Hepatocyte (in vitro differentiated cells): ENCODE results near the gene SLC44A1.

ENCODE experiments used
- EZH2 ChIP-seq: fragments of 200-600 bp; sonication (generic); IDR thresholded peaks from 2 replicates; pipeline ENCODE4 v1.6.1; 2016; ENCODE audit warnings: antibody characterized with exemption, mild to moderate bottlenecking, borderline replicate concordance
- TF ChIP-seq, protein P1 (sequence below): fragments of 200-600 bp; sonication (generic); IDR thresholded peaks from 2 replicates; pipeline ENCODE4 v1.5.1; 2016; ENCODE audit warnings: antibody characterized with exemption, mild to moderate bottlenecking; ENCODE audit not compliant: poor library complexity

DNA sequence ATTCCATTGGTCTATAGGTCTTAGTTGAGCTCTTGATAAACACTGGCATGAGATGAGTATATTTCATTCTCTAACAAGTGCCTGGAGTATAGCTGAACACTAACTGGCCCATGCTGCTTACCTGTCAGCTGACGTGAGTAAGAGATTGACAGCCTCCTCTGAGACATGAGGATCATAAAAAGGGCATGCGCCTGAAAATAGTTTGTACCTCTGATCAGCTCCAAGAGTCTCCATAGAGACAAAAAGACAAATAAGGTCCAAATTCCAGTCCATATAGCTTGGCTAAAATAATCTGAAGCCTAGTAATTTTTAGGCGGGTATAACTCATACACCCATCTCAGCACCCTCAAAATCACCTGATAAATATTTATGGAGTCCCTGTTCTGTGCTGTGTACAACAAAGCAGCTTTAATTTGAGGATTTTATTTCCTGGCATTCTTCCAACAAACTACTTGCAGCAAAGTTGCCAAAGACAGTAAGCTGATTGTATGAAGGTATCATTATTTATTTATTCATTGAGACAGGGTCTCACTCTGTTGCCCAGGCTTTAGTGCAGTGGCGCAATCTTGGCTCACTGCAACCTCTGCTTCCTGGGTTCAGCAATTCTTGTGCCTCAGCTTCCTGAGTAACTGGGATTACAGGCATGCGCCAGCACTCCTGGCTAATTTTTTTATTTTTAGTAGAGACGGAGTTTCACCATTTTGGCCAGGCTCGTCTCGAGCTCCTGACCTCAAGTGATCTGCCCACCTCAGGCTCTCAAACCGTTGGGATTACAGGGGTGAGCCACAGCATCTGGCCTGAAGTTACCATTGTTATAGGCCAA lies 187.2 kb downstream of the SLC44A1 start:
- no peak for TF ChIP-seq EZH2
- TF ChIP-seq, protein P1, sequence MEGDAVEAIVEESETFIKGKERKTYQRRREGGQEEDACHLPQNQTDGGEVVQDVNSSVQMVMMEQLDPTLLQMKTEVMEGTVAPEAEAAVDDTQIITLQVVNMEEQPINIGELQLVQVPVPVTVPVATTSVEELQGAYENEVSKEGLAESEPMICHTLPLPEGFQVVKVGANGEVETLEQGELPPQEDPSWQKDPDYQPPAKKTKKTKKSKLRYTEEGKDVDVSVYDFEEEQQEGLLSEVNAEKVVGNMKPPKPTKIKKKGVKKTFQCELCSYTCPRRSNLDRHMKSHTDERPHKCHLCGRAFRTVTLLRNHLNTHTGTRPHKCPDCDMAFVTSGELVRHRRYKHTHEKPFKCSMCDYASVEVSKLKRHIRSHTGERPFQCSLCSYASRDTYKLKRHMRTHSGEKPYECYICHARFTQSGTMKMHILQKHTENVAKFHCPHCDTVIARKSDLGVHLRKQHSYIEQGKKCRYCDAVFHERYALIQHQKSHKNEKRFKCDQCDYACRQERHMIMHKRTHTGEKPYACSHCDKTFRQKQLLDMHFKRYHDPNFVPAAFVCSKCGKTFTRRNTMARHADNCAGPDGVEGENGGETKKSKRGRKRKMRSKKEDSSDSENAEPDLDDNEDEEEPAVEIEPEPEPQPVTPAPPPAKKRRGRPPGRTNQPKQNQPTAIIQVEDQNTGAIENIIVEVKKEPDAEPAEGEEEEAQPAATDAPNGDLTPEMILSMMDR, result no peak
